Measurements from ENCODE around the gene HIGD2A. TPM values are rescaled to one million over a fixed set of nuclear protein-coding genes. Genes with fewer than 3 reads are reported as not detected.
A peak's percentile ranks its signal among the peaks of the same experiment; 100 is the strongest.

Gene HIGD2A
- total and polyA plus RNA-seq, 9 of the 15 experiments (the other 6 are each of a cell fraction or from before 2014, with no cell fraction given): 94.7 to 264 (median 163) TPM

GRCh38 chr5:176396330-176396729, 7.8 kb downstream of the HIGD2A start (continued):
- TF ChIP-seq JUND (IDR thresholded peaks at IDR 0.05; ENCODE audit: borderline replicate concordance, low read depth, low read length) (peak; percentile 48; the same call in 1 of the 2 replicates), JUND (tag; IDR thresholded peaks at IDR 0.05; ENCODE audit: borderline replicate concordance, low read depth, low read length) (peak; percentile 63; the same call in 1 of the 3 replicates), MNT (conservative IDR thresholded peaks at IDR 0.05) (no peak), THRAP3 (IDR thresholded peaks at IDR 0.05; ENCODE audit: borderline replicate concordance) (no peak), ZNF354B (CRISPR knock-in tag; IDR thresholded peaks at IDR 0.05) (no peak), ZBTB5 (IDR thresholded peaks at IDR 0.05) (no peak), ZNF76 (CRISPR knock-in tag; IDR thresholded peaks at IDR 0.05; ENCODE audit: borderline replicate concordance) (no peak), ARID2 (IDR thresholded peaks at IDR 0.05) (no peak), TCF7L2 (IDR thresholded peaks at IDR 0.05; ENCODE audit: low read depth, low read length) (no peak), WHSC1 (IDR thresholded peaks at IDR 0.05; ENCODE audit: low read length) (no peak), PYGO2 (tag; IDR thresholded peaks at IDR 0.05) (no peak), EHMT2 (IDR thresholded peaks at IDR 0.05) (0 out of 2 replicates have a peak, but pooled peaks have one; percentile 28), MAFG (tag; conservative IDR thresholded peaks at IDR 0.05) (peak; percentile 99), HNRNPUL1 (IDR thresholded peaks at IDR 0.05; ENCODE audit: low read length) (no peak), MAFF (IDR thresholded peaks at IDR 0.05; ENCODE audit: low read length) (peak; percentile 97), CREB3L1 (IDR thresholded peaks at IDR 0.05; ENCODE audit: borderline replicate concordance, low read depth) (peak; percentile 65; the same call in 1 of the 2 replicates), MBD1 (CRISPR knock-in tag; IDR thresholded peaks at IDR 0.05) (no peak), CTCF (IDR thresholded peaks at IDR 0.05 in 2 of 3, conservative IDR thresholded peaks at IDR 0.05 in 1 of 3; ENCODE audit: insufficient read depth in 2 of 3, low read depth in 1 of 3, low read length in 3 of 3) (peak; percentile 16 to 37 (median 35); a peak in 2 of 6 replicates), ZBTB8A (IDR thresholded peaks at IDR 0.05; ENCODE audit: partially characterized antibody) (no peak), HMBOX1 (IDR thresholded peaks at IDR 0.05) (no peak)
